SK-N-SH treated with all-trans-retinoic acid at 6 μM for 48 hours (cell line): ENCODE data around the gene PTTG1.
A peak's percentile ranks its signal among the peaks of the same experiment; 100 is the strongest.

Experiments used
- ATAC-seq: fragments of 200-7000 bp; cut with Tn5 transposase; 3 replicates; pipeline ENCODE4 v1.9.1; 2020; ENCODE audit warnings: mild to moderate bottlenecking, moderate library complexity
- ARNTL ChIP-seq: fragments of 450-650 bp; formaldehyde crosslinking; IDR thresholded peaks from 2 replicates; pipeline ENCODE4 v1.5.0; 2020; ENCODE audit warnings: low read depth, mild to moderate bottlenecking, moderate library complexity, borderline replicate concordance
- BACH2 ChIP-seq: fragments of 250-450 bp; sonication (Bioruptor Pico); IDR thresholded peaks from 2 replicates; pipeline ENCODE4 v1.9.0; 2021; ENCODE audit warnings: mild to moderate bottlenecking, borderline replicate concordance
- CREB5 ChIP-seq: fragments of 250-450 bp; sonication (Bioruptor Pico); IDR thresholded peaks from 2 replicates; pipeline ENCODE4 v1.5.1; 2020; ENCODE audit warnings: low read depth, mild to moderate bottlenecking, moderate library complexity
- CSDC2 ChIP-seq: fragments of 250-450 bp; sonication (Bioruptor Pico); IDR thresholded peaks from 2 replicates; pipeline ENCODE4 v1.5.0; 2020; ENCODE audit warnings: mild to moderate bottlenecking, moderate library complexity
- CSRNP3 ChIP-seq: fragments of 250-450 bp; sonication (Bioruptor Pico); IDR thresholded peaks from 2 replicates; pipeline ENCODE4 v1.5.1; 2021; ENCODE audit warnings: mild to moderate bottlenecking, moderate library complexity
- ESRRG ChIP-seq: fragments of 250-450 bp; sonication (Bioruptor Pico); IDR thresholded peaks from 2 replicates; pipeline ENCODE4 v1.6.1; 2021; ENCODE audit warnings: mild to moderate bottlenecking
- GLIS3 ChIP-seq: fragments of 250-450 bp; sonication (Bioruptor Pico); IDR thresholded peaks from 2 replicates; pipeline ENCODE4 v1.5.0; 2020; ENCODE audit warnings: mild to moderate bottlenecking, moderate library complexity
- ISL1 ChIP-seq: fragments of 250-450 bp; sonication (Bioruptor Pico); IDR thresholded peaks from 2 replicates; pipeline ENCODE4 v2.1.2; 2022; ENCODE audit warnings: mild to moderate bottlenecking, moderate library complexity
- OSR1 ChIP-seq: fragments of 250-450 bp; sonication (Bioruptor Pico); IDR thresholded peaks from 2 replicates; pipeline ENCODE4 v1.8.0; 2022; ENCODE audit warnings: moderate library complexity, mild to moderate bottlenecking, inconsistent platforms
- PPARA ChIP-seq: fragments of 250-450 bp; sonication (Bioruptor Pico); IDR thresholded peaks from 2 replicates; pipeline ENCODE4 v1.5.0; 2020; ENCODE audit warnings: mild to moderate bottlenecking, borderline replicate concordance
- RARB ChIP-seq: fragments of 250-450 bp; sonication (Bioruptor Pico); IDR thresholded peaks from 2 replicates; pipeline ENCODE4 v1.8.0; 2021; ENCODE audit warnings: mild to moderate bottlenecking, moderate library complexity
- SNAI2 ChIP-seq: fragments of 250-450 bp; sonication (Bioruptor Pico); IDR thresholded peaks from 2 replicates; pipeline ENCODE4 v1.5.0; 2020; ENCODE audit warnings: mild to moderate bottlenecking, moderate library complexity
- TCF4 ChIP-seq: fragments of 250-450 bp; sonication (Bioruptor Pico); IDR thresholded peaks from 2 replicates; pipeline ENCODE4 v1.8.0; 2021; ENCODE audit warnings: mild to moderate bottlenecking, moderate library complexity, borderline replicate concordance
- TOX ChIP-seq: fragments of 250-450 bp; sonication (Bioruptor Pico); IDR thresholded peaks from 2 replicates; pipeline ENCODE4 v1.8.0; 2021; ENCODE audit warnings: mild to moderate bottlenecking, moderate library complexity, borderline replicate concordance
- TSHZ2 ChIP-seq: fragments of 250-450 bp; sonication (Bioruptor Pico); IDR thresholded peaks from 2 replicates; pipeline ENCODE4 v1.5.0; 2020; ENCODE audit warnings: mild to moderate bottlenecking, moderate library complexity
- ZC3H10 ChIP-seq: fragments of 250-450 bp; sonication (Bioruptor Pico); IDR thresholded peaks from 2 replicates; pipeline ENCODE4 v1.5.1; 2021; ENCODE audit warnings: mild to moderate bottlenecking, moderate library complexity
- ZFP3 ChIP-seq: fragments of 250-450 bp; sonication (Bioruptor Pico); IDR thresholded peaks from 2 replicates; pipeline ENCODE4 v1.5.0; 2020; ENCODE audit warnings: mild to moderate bottlenecking, moderate library complexity
- ZFP30 ChIP-seq: fragments of 450-650 bp; formaldehyde crosslinking; IDR thresholded peaks from 2 replicates; pipeline ENCODE4 v1.5.0; 2022; ENCODE audit warnings: mild to moderate bottlenecking, moderate library complexity
- ZNF70 ChIP-seq: fragments of 450-650 bp; formaldehyde crosslinking; IDR thresholded peaks from 2 replicates; pipeline ENCODE4 v1.5.0; 2020; ENCODE audit warnings: mild to moderate bottlenecking, moderate library complexity
- TF ChIP-seq, protein P1 (sequence below): fragments of 250-450 bp; sonication (Bioruptor Pico); IDR thresholded peaks from 2 replicates; pipeline ENCODE4 v1.8.0; 2021; ENCODE audit warnings: low read depth, mild to moderate bottlenecking, moderate library complexity, borderline replicate concordance
- TF ChIP-seq, protein P2 (sequence below): fragments of 250-450 bp; sonication (Bioruptor Pico); IDR thresholded peaks from 2 replicates; pipeline ENCODE4 v1.8.0; 2020; ENCODE audit warnings: mild to moderate bottlenecking, moderate library complexity, borderline replicate concordance

Gene PTTG1

DNA sequence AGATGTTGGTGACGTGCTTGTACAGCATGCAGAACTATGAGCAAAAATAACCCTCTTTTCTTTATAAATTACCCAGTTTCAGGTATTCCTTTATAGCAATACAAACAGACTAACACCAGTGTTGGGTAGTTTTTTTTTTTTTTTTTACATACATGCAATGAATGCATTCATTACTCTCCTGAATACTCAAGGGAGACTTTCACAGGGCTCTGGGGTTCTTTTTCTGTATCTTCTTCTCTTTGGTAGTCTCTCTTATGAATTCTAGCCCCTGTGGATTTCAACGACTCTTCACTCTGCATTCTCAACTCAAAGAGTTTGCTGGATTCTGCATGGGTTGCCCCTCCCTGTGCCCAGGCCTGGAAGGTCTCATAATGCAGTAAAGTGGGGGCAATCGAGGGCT lies 27.8 kb downstream of the PTTG1 start:
- no peak for ATAC-seq
- no peak for TF ChIP-seq ARNTL

GRCh38 chr5:160450164-160450932 lies 28.7 kb downstream of the PTTG1 start:
- peak; percentile 38 for ATAC-seq

DNA sequence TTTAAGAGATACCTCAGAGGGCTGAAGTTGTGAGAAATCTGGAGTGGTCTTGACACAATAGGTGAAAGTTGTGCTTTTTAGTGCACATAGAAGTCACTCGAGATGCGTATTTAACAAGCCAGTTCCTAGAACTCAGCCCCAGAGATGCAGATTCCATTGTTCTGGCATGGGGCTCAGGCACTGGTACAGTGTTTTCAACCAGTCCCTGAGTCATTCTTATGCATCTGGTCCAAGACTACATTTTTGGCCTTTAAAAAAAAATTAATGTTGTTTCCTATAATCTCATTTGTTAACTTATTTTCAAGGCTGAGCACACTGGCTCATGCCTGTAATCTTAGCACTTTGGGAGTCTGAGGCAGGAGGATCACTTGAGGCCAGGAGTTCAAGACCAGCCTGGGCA lies 29.6 kb downstream of the PTTG1 start:
- no peak for ATAC-seq
- TF ChIP-seq OSR1 (CRISPR knock-in tag) (no peak), GLIS3 (CRISPR knock-in tag) (no peak), CSDC2 (CRISPR knock-in tag) (no peak), CREB5 (CRISPR knock-in tag) (no peak), BACH2 (CRISPR knock-in tag) (no peak), ESRRG (CRISPR knock-in tag) (no peak), SNAI2 (CRISPR knock-in tag) (no peak), TCF4 (CRISPR knock-in tag) (no peak), ARNTL (no peak), ZFP30 (no peak), RARB (no peak), ZC3H10 (CRISPR knock-in tag) (no peak), ZNF70 (CRISPR knock-in tag) (no peak), CSRNP3 (CRISPR knock-in tag) (no peak), PPARA (CRISPR knock-in tag) (no peak)
- TF ChIP-seq, protein P1, sequence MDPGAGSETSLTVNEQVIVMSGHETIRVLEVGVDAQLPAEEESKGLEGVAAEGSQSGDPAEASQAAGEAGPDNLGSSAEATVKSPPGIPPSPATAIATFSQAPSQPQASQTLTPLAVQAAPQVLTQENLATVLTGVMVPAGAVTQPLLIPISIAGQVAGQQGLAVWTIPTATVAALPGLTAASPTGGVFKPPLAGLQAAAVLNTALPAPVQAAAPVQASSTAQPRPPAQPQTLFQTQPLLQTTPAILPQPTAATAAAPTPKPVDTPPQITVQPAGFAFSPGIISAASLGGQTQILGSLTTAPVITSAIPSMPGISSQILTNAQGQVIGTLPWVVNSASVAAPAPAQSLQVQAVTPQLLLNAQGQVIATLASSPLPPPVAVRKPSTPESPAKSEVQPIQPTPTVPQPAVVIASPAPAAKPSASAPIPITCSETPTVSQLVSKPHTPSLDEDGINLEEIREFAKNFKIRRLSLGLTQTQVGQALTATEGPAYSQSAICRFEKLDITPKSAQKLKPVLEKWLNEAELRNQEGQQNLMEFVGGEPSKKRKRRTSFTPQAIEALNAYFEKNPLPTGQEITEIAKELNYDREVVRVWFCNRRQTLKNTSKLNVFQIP (CRISPR knock-in tag): no peak
- TF ChIP-seq, protein P2, sequence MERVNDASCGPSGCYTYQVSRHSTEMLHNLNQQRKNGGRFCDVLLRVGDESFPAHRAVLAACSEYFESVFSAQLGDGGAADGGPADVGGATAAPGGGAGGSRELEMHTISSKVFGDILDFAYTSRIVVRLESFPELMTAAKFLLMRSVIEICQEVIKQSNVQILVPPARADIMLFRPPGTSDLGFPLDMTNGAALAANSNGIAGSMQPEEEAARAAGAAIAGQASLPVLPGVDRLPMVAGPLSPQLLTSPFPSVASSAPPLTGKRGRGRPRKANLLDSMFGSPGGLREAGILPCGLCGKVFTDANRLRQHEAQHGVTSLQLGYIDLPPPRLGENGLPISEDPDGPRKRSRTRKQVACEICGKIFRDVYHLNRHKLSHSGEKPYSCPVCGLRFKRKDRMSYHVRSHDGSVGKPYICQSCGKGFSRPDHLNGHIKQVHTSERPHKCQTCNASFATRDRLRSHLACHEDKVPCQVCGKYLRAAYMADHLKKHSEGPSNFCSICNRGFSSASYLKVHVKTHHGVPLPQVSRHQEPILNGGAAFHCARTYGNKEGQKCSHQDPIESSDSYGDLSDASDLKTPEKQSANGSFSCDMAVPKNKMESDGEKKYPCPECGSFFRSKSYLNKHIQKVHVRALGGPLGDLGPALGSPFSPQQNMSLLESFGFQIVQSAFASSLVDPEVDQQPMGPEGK (CRISPR knock-in tag): no peak

More at GRCh38 chr5:160450164-160450932, 28.7 kb downstream of the PTTG1 start:
- peak; percentile 16; the same call in 1 of the 2 replicates for TF ChIP-seq ISL1 (CRISPR knock-in tag)
- TF ChIP-seq, protein P1 (CRISPR knock-in tag): no peak

- no peak for ATAC-seq
- TF ChIP-seq ARNTL: no peak
- TF ChIP-seq TOX (CRISPR knock-in tag): no peak
- TF ChIP-seq TCF4 (CRISPR knock-in tag): no peak
- no peak for TF ChIP-seq TSHZ2 (CRISPR knock-in tag)
- no peak for TF ChIP-seq ZFP3 (CRISPR knock-in tag)
- no peak for TF ChIP-seq ZC3H10 (CRISPR knock-in tag)
- no peak for TF ChIP-seq SNAI2 (CRISPR knock-in tag)
These were observed 30.4 kb downstream of the PTTG1 start for GRCh38 chr5:160452036-160452435.
